ENCODE measurements around the gene HOXC9. TPM values are rescaled to one million over a fixed set of nuclear protein-coding genes. Genes with fewer than 3 reads are reported as not detected.

The HOXC9 gene
- total and polyA plus RNA-seq, 9 of the 15 experiments (the other 6 are each of a cell fraction or from before 2014, with no cell fraction given), result 1.1 to 10.5 (median 9.3) TPM

DNA sequence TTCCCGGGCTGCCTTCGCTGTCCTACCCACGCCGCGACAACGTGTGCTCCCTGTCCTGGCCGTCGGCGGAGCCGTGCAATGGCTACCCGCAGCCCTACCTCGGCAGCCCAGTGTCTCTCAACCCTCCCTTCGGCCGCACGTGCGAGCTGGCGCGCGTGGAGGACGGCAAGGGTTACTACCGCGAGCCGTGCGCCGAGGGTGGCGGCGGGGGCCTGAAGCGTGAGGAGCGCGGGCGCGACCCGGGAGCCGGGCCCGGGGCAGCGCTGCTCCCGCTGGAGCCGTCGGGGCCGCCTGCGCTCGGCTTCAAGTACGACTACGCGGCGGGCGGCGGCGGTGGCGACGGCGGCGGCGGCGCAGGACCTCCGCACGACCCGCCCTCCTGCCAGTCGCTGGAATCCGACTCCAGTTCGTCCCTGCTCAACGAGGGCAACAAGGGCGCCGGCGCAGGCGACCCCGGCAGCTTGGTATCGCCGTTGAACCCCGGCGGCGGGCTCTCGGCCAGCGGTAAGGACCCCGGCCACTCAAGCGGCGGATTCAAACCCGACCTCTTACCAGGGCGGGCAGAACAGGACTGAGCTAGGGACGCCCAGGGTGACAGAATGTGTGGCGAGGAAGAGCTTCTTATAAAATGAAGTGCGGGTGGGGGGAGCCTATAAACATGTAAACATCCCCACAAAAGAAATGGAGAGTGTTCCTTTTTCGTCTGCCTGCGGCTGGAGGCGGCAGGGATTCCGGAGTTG, 44.8 kb upstream of the HOXC9 start:
- Histone ChIP-seq H4K20me1 (replicated peaks; ENCODE audit: control insufficient read depth, insufficient read depth, low read length) (peaks cover 22% of the 10 kb centered on the region), H3K4me1 (replicated peaks in 1 of 2; ENCODE audit: control insufficient read depth in 2 of 2, insufficient read depth in 2 of 2, low read length in 2 of 2) (peaks cover 0 to 29% of the 10 kb centered on the region in 2 experiments; a peak in 2 of 5 replicates), H3K9ac (ENCODE audit: insufficient read depth in 1 of 2, low read depth in 2 of 2, low read length in 2 of 2) (no peak overlapping the region), H3K27ac (ENCODE audit: extremely low read depth, low read depth, low read length) (no peak overlapping the region), H2AFZ (ENCODE audit: low read depth, low read length) (no peak overlapping the region), H3K9me1 (ENCODE audit: control insufficient read depth, insufficient read depth, low read length) (no peaks in the 10 kb centered on the region), H3K4me3 (no peak overlapping the region), H3K4me2 (ENCODE audit: insufficient read depth, low read length) (no peak overlapping the region), H3K79me2 (ENCODE audit: control insufficient read depth, insufficient read depth, low read length) (no peaks in the 10 kb centered on the region), H3K27me3 (ENCODE audit: control insufficient read depth in 2 of 2, insufficient read depth in 2 of 2, low read length in 2 of 2) (peaks cover 63 to 92% of the 10 kb centered on the region in 2 experiments), H3K36me3 (ENCODE audit: control insufficient read depth, insufficient read depth, low read length) (no peaks in the 10 kb centered on the region), H3K9me3 (replicated peaks; ENCODE audit: control insufficient read depth, insufficient read depth, low read depth, low read length) (no peaks in the 10 kb centered on the region)
- intact Hi-C loops (cut with micrococcal nuclease), result no loop called here
- WGBS (ENCODE audit: insufficient coverage, low coverage, missing lambda C conversion rate), result 50% methylated on average over 32 of the region's 86 CpGs
- no peak for FAIRE-seq
- no peak for ATAC-seq
- CTCF ChIA-PET (ENCODE audit: low intra/inter-chr PET ratio), result no interaction called here
- POLR2A ChIA-PET, result interaction anchor here (0.9 kb wide), 1 partner anchor 12 kb away, joined by 4 read pairs; no protein-coding TSS in a partner anchor
- in situ Hi-C loops (cut with MboI), result no loop called here
- no TSS peak for BruUV-seq (replicated peaks)
- no peak for DNase-seq (ENCODE audit: extremely low read depth in 1 of 4, low spot score in 3 of 4)
- TF ChIP-seq, protein P1, sequence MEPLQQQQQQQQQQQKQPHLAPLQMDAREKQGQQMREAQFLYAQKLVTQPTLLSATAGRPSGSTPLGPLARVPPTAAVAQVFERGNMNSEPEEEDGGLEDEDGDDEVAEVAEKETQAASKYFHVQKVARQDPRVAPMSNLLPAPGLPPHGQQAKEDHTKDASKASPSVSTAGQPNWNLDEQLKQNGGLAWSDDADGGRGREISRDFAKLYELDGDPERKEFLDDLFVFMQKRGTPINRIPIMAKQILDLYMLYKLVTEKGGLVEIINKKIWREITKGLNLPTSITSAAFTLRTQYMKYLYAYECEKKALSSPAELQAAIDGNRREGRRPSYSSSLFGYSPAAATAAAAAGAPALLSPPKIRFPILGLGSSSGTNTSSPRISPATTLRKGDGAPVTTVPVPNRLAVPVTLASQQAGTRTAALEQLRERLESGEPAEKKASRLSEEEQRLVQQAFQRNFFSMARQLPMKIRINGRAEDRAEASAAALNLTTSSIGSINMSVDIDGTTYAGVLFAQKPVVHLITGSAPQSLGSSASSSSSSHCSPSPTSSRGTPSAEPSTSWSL (CRISPR knock-in tag; IDR thresholded peaks at IDR 0.05; ENCODE audit: borderline replicate concordance), result no peak
- TF ChIP-seq, protein P2, sequence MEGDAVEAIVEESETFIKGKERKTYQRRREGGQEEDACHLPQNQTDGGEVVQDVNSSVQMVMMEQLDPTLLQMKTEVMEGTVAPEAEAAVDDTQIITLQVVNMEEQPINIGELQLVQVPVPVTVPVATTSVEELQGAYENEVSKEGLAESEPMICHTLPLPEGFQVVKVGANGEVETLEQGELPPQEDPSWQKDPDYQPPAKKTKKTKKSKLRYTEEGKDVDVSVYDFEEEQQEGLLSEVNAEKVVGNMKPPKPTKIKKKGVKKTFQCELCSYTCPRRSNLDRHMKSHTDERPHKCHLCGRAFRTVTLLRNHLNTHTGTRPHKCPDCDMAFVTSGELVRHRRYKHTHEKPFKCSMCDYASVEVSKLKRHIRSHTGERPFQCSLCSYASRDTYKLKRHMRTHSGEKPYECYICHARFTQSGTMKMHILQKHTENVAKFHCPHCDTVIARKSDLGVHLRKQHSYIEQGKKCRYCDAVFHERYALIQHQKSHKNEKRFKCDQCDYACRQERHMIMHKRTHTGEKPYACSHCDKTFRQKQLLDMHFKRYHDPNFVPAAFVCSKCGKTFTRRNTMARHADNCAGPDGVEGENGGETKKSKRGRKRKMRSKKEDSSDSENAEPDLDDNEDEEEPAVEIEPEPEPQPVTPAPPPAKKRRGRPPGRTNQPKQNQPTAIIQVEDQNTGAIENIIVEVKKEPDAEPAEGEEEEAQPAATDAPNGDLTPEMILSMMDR (IDR thresholded peaks at IDR 0.05 in 2 of 3, conservative IDR thresholded peaks at IDR 0.05 in 1 of 3; ENCODE audit: insufficient read depth in 2 of 3, low read depth in 1 of 3, low read length in 3 of 3), result no peak
- TF ChIP-seq PRMT5 (CRISPR knock-in tag; IDR thresholded peaks at IDR 0.05) (no peak), ZBTB8A (IDR thresholded peaks at IDR 0.05; ENCODE audit: partially characterized antibody) (no peak), PHB2 (IDR thresholded peaks at IDR 0.05; ENCODE audit: low read depth) (no peak), MYBL2 (IDR thresholded peaks at IDR 0.05; ENCODE audit: low read depth) (no peak), MYBL2 (CRISPR knock-in tag; IDR thresholded peaks at IDR 0.05; ENCODE audit: borderline replicate concordance) (no peak), CBX2 (IDR thresholded peaks at IDR 0.05; ENCODE audit: insufficient read depth, low read length, poor library complexity, severe bottlenecking) (no peak), ZFP30 (CRISPR knock-in tag; IDR thresholded peaks at IDR 0.05; ENCODE audit: borderline replicate concordance) (no peak), DIDO1 (tag; IDR thresholded peaks at IDR 0.05; ENCODE audit: low read depth) (no peak), ZNF175 (CRISPR knock-in tag; IDR thresholded peaks at IDR 0.05; ENCODE audit: low read depth) (no peak), NFIC (IDR thresholded peaks at IDR 0.05) (no peak), CBFB (CRISPR knock-in tag; IDR thresholded peaks at IDR 0.05) (no peak), ZNF764 (CRISPR knock-in tag; IDR thresholded peaks at IDR 0.05; ENCODE audit: low read depth) (no peak), SMAD4 (CRISPR knock-in tag; conservative IDR thresholded peaks at IDR 0.05) (no peak), FOXJ2 (tag; IDR thresholded peaks at IDR 0.05) (no peak), POLR2AphosphoS2 (IDR thresholded peaks at IDR 0.05; ENCODE audit: low read length) (no peak)
